ENCODE results near the gene LRRC18.

Gene LRRC18

DNA sequence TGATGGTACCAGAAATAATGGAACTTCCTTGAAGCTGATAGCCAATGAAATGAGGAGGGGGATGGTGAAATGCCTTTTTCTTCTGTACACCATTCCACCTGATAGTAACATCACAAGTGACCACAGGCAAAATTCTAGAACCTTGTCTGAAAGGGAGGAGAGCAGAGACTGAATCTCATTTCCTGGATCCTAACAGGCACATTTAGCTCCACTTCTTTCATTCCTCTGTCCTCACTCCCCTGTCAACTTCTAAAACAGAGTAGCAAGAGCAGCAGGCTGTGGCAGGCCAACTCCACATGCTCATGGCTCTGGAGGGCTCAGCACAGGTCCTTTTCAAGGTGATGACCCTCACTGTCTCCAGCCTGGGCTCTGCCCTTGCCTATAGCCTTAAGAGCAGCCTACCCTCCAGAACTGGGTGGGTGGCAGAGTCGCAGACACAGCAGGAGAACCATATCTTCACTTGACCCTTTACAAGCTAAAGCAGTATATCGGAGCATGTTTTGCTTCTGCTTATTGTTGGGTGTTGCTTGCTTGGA, at the start of gene LRRC18:
Gene LRRC18 (minus strand): TSS at position 51 of the 536 bp plus-strand sequence. CDS start 25,685 bp downstream, outside the sequence.
- DNase-seq = no peak

DNA sequence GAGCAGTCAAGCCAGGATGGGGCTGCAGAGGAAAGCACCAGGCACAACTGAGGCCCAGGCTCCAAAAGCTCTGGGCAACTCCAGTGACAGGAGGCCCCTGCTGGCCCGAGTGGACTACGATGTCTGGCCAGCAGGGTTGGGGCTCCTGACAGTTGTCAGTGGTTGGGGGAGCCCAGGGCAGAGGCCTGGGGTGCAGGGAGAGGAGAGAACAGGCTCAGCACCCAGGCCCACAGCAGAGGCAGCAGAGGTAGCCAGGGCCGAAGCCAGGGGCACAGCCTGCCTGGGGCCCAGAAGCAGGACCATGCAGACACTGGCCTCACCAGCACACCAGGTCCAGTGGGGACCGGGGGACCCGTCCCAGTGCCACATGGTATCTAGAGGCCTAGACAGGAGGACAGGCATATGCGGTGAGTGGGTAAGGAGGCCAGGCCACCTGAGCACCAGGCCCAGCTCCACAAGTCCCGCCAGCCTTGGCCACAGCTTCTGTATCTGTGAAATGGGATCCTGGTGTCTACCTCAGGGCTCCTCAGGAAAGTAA, 46.0 kb upstream of the LRRC18 start:
- DNase-seq = no peak

DNA sequence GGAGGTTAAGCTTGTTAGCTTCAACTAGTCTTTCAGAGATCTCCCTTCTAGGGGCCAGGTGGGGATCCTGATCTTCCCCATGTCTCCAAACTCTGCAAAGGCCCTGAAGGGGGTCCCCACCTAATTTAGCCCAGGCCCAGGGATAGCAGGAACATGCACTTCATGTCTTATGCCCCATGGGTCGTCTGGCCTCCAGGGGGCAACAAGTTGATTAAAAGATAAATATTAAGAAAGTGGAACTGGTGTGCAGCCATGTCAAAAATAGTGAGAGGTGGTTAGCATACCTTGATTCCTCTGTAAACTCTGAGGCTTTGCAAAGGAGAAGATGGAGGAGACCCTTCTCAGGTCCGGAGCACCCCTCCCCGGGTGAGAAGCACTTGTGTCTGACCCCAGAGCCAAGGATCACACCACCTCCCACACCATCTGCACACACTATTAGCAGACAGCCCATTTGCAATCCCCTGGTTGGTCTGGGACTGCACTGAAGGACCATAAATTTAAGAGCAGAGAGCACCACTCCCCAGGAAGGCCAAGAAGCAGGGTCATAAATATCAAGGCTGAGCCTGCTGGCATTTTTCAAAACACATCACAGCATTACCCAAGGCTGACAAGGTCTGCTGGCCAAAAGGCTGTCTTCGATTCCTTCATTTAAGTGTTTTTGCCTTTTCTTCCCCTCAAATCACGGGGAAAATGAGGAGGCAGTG, 44.2 kb upstream of the LRRC18 start:
- DNase-seq = no peak

DNA sequence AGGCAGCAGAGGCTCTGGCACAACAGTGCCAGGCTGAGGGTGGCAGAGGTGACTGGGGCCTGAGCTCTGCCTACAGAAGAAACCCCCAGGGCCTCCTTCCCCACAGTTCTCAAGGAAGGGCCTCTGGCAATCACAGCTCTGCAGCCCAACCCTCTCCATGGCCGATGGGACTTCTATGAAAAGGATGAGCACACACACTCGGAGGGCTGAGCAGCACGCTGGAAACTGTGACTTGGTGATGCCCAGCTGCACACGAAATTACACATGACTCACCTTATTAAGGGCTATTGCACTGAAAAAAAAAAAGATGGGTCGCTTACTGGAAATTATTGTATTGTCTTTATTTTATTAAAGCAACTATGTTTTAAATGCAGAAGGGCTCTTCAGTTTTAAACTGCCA, 42.9 kb upstream of the LRRC18 start:
- no peak for DNase-seq

DNA sequence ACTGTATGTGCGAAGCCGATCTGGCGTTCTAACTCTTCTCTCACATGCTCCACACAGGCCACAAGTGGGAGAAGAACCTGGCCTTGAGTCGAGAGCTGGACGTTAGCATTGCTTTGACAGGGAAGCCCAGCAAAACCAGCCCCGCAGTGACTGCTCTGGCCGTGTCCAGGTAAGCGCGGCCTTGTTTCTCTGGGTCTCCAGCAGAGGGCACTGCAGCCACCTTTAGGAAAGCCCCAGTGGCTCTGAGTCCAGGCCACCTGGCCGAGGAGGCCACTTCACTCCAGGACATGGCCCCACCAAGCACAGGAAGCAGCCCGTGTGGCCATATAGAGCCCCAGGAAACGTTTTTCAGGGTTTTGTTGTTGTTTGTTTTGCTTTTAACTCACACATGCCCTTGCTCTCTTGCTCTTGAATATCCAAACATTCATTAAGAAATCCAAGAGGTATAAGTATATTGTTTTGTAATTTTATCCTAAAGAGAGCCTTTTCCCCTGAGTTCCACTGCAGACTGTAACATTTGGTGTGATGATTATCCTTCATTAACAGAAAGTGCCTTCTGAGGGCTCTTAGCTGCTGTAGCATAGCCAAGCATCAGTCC, 41.8 kb upstream of the LRRC18 start:
- peak; percentile 13 for DNase-seq

DNA sequence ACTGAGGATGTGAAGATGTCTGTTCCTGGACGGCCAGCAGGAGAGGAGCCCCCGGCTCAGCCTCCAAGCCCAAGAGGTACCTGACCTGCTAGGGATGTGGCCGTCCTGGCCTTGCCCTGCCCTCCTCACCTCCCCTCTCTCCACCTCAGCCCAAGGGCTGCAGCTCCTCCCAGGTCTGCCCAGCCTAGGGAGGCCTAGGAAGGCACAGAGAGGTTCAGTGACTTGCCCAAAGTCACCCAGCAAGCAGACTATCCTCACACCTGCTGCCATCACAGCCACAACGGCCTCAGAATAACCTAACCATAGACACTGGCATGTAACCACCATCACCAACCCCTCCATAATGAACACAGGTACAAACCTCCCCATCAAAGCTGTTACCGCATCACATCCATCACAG, 38.7 kb upstream of the LRRC18 start:
- DNase-seq = no peak

DNA sequence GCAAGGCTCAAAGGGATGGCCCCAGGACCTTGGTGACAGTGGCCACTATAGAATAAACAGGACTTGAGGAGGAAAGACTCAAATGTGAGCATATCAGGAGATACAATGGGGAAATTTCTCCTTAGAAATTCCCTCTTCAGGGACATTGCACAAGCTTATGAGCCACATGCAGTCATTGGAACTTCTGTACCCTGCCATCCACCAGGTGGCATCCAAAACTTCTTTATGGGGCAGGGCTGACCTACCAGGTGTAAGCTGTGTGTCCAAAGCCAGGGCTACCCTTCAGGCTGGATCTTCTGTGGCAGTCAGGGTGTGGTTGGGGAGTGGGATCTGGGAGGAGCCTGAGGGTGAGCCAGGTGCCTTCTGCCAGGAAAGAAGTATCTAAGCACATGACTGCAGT, 36.6 kb upstream of the LRRC18 start:
- no peak for DNase-seq

DNA sequence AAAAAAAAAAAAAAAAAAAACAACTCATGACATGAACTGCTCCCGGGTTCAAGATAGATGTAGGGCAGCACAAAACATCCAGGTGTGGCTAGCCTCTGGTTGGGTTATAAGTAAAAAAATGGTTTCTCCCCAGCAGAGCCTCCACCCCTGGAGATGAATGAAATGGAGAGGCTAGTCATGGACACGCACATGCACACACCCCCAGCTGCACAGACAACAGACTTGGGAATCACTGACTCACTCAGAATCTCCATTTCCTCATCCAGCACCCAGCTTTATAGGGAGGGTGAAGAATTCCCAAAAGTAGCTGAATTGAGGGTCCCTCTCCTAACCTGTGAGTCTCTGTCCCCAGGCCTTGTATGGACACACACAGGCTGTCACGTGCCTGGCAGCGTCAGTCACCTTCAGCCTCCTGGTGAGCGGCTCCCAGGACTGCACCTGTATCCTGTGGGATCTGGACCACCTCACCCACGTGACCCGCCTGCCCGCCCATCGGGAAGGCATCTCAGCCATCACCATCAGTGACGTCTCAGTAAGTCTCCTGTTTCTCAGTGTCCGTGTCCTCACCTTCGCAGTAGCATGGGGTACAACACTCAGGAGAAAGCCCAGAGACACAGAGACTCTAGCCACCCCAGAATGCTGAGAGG, 35.0 kb upstream of the LRRC18 start:
- no peak for DNase-seq

DNA sequence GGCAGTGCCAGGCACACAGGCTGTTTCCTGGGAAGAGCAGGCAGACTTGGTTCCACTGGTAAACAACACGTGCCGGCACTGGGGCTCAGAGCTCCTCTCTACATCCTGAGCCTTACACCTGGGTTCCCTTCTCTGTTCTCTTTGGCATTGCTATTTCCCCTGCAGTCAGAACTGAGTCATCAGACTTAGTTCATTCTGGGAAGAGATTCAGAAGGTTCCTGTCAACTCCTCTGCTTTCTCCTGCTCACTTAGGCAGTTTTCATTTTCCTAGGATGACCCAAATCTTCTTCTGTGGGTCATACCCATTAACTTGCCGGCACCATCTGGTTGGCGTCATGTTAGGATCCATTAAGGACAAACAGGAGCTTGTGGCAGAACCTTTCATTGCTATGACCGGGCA, 33.4 kb upstream of the LRRC18 start:
- DNase-seq = no peak

DNA sequence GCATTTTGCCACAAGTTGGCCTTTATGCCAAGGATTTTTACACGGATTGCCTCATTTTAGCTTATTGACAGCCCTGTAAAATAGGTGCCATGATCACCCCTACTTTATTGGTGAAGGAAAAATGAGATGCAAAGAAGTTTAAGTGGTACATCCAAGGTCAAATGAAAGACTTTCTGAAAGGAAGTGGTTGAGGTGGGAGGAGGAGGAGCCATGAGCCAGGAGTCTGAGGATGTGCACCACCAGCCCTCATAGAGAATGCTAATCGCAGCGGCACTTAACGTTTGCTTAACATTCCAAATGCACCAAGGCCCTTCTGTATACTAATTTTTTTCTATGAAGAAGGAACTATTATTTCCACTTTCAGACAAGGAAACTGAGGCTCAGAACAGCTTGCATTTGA, 31.0 kb upstream of the LRRC18 start:
- DNase-seq = no peak

DNA sequence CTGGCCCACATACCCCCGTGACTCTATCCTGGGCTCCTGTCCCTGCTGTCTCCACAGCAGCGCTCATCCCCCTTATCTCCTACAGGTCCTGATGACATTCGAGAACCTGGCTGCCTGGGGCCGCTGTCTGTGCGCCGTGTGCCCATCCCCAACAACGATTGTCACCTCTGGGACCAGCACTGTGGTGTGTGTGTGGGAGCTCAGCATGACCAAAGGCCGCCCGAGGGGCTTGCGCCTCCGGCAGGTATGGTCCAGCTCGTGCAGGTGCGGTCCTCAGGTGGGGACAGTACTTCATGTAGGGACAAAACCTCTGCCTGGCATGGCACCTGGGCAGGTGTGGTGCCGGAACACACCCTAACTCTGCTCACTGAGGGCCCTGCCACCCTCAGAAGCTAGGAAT, 30.4 kb upstream of the LRRC18 start:
- DNase-seq = no peak

DNA sequence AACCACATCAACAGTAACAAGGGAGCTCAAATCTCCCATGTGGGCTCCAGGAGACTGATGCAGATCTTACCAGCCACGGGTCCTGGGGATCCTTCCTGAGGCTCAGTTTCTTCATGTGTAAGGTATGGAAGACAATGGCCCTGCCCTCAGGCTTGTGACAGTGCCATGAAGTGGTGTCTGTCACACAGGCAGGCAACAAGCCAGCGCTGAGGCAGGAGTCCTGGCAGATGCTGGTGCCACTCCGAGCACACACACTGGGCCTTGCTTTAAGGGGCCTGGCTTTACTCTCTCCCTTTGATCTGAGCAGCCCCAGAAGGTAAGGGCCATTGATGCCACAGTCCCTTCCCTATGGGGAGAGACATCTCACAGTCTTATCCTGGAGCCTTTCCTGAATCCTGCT, 28.4 kb upstream of the LRRC18 start:
- DNase-seq = no peak

DNA sequence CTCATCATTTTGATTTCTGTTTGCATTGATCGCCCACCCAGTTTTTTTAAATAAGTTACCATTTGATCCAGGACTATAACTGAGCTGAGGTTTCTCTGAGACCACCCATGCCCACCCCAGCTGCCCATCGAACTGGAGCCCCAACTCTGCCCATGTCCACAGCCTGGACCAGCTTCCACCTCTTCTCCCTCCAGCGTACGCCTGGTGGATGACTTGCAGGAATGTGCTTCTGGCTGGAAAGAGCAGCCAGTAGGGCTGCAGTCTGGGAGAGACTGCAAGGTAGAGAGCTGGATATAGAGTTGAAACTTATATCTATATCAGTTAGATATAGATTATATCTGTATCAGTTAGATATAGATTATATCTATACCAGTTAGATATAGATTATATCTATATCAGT, 25.8 kb upstream of the LRRC18 start:
- DNase-seq = no peak

DNA sequence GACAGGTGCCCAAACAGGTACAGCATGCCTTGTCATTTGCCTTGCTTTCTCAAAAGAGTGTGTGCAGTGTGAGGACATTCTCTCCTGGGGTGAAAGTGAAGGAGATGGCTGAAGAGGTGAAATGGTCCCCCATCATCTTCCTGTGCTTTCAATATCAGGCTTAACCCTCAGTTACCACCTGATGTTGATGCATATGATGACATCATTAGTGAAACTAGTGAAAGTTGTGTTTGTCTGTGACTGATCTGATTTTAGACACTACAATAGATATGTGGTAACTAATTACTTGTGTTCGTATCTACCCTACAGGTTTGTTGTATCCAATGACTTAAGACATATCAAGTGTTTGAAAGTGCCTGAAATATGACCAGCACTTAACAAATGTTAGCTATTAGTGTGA, 24.4 kb upstream of the LRRC18 start:
- DNase-seq = no peak

DNA sequence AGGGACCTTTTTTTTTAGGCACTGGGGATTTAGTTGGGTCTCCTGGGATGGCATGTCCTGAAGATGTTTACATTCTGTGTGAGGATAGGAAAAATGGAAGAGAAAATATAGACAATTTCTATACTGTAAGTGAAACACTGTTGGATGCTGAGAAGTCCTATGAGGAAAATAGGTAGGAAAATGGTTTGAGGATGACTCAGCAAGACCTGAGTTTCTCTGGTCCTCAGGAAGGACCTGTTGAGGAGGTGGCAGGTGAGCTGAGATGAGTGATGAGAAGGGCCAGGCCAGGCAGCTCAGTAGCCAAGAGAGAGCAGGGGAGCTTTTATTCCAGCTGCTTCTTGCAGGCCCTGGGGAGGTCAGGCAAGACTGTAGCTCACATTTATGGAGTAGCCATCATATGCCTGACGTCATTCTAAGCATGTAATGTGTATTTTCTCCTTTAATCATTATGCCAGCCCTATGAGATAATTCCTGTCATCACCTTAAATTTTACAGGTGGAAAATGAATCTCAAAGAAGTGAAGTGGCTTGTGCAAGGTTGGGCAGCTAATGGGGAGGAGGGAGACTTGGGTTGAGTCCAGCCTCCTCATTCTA, 19.1 kb upstream of the LRRC18 start:
- DNase-seq = no peak

DNA sequence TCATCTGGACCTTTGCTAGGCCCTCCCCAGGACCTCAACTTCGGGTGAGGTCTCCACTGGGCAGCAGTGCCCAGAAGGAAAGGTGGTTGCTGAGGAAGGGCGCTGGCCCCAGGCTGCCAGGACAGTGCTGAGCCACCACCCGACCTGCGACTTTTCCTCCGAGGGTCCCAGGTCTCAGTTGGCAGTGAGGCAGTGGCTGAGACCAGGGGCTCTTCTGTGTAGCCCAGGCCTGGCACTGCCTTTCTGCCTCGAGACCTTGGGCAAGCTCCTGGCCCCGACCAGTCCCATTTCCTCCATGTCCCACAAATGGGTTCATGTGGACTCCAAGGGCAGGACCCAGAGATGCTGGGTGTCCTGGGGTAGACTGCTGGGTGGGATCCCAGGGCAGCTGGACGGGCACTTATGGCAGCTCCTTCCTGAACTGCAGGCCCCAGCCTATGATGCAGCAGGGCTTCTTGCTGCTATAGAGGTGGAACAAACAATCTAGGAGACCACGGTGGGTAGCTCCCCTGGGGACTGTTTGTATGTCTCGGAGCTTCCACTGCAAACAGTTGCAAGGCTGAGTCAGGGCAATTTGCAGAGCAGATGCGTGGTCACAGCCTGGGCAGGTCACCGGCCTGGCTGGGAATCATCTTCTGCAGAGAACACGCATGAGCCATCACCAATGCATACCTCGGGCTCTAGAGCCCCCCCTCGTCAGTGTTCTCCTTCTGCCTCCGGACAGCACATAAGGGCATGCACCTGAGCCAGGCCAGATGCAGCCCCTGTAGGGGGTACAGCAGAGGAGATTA, 17.9 kb upstream of the LRRC18 start:
- DNase-seq = no peak

DNA sequence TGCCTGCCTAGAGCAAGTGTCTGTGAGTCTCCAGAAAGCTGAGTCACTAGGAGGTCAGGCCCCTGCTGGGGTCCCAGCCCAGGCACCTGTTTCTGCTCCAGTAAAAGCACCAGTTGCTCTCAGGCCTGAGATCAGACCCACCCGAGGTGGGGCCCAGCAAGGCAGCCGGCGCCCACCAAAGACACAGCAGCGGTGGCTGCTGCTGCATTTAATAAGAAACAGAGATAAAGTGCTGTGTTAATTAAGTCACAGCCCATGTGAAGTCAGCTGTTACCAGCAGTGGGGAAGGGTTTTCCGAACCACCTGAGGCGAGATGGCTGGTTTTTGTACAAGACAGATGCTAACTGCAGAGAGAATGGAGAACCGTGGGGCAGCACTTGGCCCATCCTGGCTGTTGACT, 12.1 kb upstream of the LRRC18 start:
- DNase-seq = no peak

DNA sequence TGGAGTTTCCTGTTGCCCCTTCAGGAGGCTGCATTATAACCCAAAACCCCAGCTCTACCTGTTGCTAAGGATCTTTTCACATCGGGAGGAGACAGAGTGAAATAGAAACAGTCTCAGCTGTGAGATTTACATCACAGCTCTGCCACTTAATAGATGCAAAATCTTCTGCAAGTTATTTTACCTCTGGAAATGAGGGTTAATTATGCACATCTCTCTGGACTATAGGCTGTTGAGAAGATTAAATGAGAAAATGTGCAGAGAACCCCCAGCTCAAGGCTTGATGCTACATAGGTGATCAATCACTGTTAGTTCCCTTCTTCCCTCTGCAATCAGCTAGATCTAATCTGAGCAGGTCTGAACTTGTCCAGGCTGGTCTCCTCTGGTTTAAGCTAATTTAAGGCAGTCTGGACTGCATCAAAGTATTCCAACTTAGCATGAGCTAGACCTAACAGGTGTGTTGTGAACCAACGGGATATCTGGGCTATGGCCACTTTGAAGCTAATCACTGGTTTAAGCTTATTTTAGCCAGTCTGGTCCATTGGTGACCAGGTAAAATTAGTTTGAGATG, 8.9 kb upstream of the LRRC18 start:
- no peak for DNase-seq

DNA sequence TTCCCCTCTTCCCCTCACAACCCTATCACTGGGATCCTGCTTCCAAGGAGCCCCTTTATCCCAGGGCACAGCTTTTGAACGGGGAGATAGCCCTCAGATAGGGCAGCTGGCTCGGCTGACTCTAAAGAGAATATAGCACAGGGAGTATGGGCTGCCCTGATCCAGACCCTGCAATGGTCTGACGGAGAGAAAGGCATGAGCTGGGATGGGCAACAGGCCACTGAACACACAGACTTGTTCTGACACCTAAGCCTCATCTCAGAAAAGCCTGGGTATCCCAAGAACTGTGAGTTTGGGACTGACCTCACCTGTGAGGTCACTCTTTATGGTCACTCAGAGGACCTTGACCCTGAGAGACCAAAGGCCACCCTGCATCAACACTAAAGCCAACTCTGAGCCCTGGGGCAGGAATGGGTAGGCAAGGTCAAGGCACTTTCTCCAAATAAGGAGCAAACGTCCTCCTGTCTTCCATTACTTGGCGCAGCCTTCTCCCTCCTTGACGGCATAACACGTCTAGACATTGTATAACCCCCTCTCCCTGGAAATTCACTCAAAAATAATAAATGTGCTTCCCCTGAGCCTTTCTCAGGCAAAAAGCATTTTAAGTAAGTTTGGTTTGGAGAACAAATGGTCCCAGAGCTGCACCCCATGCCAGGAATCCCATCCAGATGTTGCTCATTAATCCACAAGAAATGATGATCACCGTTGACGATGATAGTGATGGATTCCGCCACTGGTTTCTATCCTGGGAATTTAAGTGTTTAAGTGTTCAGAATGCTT, 8.2 kb upstream of the LRRC18 start:
- no peak for DNase-seq

DNA sequence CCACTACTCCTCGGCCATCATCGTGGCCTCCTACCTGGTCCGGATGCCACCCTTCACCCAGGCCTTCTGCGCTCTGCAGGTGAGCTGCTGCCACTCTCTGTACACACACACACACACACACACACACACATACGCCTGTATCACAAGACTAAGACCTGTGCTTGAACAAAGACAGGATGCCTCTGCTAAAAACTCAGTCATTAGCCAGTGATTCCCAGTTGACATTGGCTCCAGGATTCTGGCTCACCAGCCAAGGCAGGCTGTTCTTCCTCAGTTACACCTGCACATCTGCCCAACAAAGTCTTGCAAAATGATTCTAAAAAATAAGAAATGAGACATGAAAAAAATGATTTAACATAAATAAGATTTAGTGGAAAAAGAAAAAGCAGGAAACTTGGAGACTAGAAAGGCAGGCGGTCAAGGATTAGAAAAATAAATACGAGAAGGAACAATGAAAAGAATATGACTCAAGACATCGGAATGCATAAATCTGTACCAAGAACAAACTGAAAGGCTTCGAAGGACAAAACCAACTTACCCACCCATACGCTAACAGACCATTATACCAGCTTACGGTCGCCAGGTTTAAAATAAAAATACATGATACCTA, 7.4 kb upstream of the LRRC18 start:
- DNase-seq = no peak

DNA sequence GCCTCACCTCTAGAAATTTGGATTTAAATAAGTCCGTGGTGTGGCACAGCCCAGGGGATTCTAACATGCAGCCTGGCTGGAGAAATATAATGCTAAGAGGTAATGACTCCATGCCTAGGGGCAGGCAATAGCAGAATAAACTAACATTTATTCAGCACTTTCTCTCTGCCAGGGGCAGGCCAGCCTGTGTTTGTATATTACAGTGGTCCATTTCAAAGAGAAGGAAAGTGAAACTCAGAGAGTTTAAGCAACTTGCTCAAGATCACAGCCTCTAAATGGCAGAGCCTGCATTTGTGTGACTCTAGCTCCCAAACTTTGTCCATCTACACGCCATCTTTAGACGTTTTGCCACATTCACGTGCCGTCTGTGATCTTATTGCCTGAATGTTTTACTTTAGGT, 6.7 kb upstream of the LRRC18 start:
- no peak for DNase-seq
